HTR-8/SVneo (cell line): ENCODE results near the gene PPP6R2.
A peak's percentile ranks its signal among the peaks of the same experiment; 100 is the strongest.

ENCODE experiments used
- DNase-seq: peaks from one replicate; pipeline ENCODE4 v3.0.0; 2011; ENCODE audit warnings: low spot score, mixed read lengths; ENCODE audit not compliant: insufficient read length
- FAIRE-seq: peaks from 2 replicates; lab custom pipeline; 2011; peaks lifted over from hg19 to GRCh38; lab: Jason Lieb, UNC

The PPP6R2 gene

GRCh38 chr22:50342651-50343540 lies at the start of gene PPP6R2:
Gene PPP6R2, plus strand, starts transcription at chr22:50343327. Its CDS starts 50,582 bp downstream, at chr22:50393909.
- DNase-seq (peak; percentile 62), FAIRE-seq (no peak)

- DNase-seq (peak; percentile 79), FAIRE-seq (peak; percentile 96)
Measured at GRCh38 chr22:50293441-50294318, 49.4 kb upstream of the PPP6R2 start.

GRCh38 chr22:50294319-50294656 lies 48.8 kb upstream of the PPP6R2 start:
- FAIRE-seq (no peak), DNase-seq (no peak)

- no peak for FAIRE-seq
Measured at GRCh38 chr22:50296658-50297490, 46.3 kb upstream of the PPP6R2 start.

GRCh38 chr22:50297510-50298265 lies 45.4 kb upstream of the PPP6R2 start:
- DNase-seq, result no peak
- FAIRE-seq, result no peak

More at GRCh38 chr22:50296658-50297490, 46.3 kb upstream of the PPP6R2 start:
- no peak for DNase-seq

- DNase-seq (no peak), FAIRE-seq (no peak)
Measured at GRCh38 chr22:50298266-50298637, 44.9 kb upstream of the PPP6R2 start.

GRCh38 chr22:50298937-50299784 lies 44.0 kb upstream of the PPP6R2 start:
- no peak for FAIRE-seq
- DNase-seq, result no peak

- no peak for FAIRE-seq
- DNase-seq, result no peak
Measured at GRCh38 chr22:50299785-50300619, 43.1 kb upstream of the PPP6R2 start.

- DNase-seq (no peak), FAIRE-seq (no peak)
Measured at GRCh38 chr22:50300620-50301257, 42.4 kb upstream of the PPP6R2 start.

- FAIRE-seq, result no peak
- no peak for DNase-seq
Measured at GRCh38 chr22:50301581-50301991, 41.5 kb upstream of the PPP6R2 start.

GRCh38 chr22:50302041-50302541 lies 41.0 kb upstream of the PPP6R2 start:
- FAIRE-seq (peak; percentile 46), DNase-seq (no peak)

GRCh38 chr22:50302564-50302963 lies 40.6 kb upstream of the PPP6R2 start:
- DNase-seq (no peak), FAIRE-seq (no peak)

GRCh38 chr22:50303515-50303847 lies 39.6 kb upstream of the PPP6R2 start:
- no peak for DNase-seq

GRCh38 chr22:50303848-50304527 lies 39.1 kb upstream of the PPP6R2 start:
- FAIRE-seq, result no peak
- no peak for DNase-seq

More at GRCh38 chr22:50303515-50303847, 39.6 kb upstream of the PPP6R2 start:
- no peak for FAIRE-seq

GRCh38 chr22:50304528-50305392 lies 38.4 kb upstream of the PPP6R2 start:
- FAIRE-seq, result no peak

More at GRCh38 chr22:50304528-50305392, 38.4 kb upstream of the PPP6R2 start:
- DNase-seq, result no peak
